Stimulated activated CD4-positive, alpha-beta T cell treated with anti-CD3 and anti-CD28 coated beads, Interleukin-4, amount 100 ng/mL, for 48 hours (primary cell): ENCODE measurements around the gene DIS3L2.
"Not testable (repeated sequence)": the region's sequence is repeated elsewhere in the genome, so short reads cannot be mapped to it uniquely, and the experiment has no call there.

ENCODE experiments used
- DNase-seq, 2 donors: peaks; one replicate each; pipeline ENCODE4 v3.0.0-alpha.2; 2020; ENCODE audit warnings: low read depth in 2 of 2

Gene DIS3L2

GRCh38 chr2:232176587-232176986, 215.1 kb downstream of the DIS3L2 start:
- DNase-seq, result not testable (repeated sequence)

DNA sequence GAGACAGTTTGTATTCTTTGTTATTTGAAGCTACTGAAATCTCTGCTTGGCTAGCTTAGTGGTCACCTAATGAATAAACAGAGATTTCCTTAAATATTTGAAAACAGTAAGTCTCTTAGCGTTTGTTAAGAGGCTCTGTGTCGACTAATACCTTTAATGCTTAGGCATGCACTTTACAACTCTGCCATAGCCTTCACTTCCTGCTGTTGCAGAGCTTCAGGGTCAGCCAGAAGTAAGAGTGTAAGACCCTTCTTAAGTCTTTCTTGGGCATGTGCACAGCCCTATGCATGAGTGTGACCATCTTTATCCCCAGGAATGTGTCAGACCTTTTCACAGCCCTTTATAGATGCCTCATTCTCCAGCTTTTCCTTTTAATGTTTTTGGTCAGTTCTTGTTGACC, 221.8 kb downstream of the DIS3L2 start:
- DNase-seq, result no peak

DNA sequence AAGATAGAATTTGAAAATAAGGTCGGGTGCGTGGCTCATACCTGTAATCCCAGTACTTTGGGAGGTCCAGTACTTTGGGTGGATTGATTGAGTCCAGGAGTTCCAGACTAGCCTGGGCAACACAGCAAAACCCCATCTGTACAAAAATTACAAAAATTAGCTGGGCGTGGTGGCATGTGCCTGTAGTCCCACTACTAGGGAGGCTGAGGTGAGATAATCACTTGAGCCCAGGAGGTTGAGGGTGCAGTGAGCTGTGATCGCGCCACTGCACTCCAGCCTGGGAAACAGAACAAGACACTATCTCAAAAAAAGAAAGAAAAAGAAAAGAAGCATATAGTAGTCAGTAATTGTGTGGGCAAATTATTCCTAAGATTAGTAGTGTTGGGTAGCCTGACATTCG, 222.8 kb downstream of the DIS3L2 start:
- DNase-seq, result no peak

DNA sequence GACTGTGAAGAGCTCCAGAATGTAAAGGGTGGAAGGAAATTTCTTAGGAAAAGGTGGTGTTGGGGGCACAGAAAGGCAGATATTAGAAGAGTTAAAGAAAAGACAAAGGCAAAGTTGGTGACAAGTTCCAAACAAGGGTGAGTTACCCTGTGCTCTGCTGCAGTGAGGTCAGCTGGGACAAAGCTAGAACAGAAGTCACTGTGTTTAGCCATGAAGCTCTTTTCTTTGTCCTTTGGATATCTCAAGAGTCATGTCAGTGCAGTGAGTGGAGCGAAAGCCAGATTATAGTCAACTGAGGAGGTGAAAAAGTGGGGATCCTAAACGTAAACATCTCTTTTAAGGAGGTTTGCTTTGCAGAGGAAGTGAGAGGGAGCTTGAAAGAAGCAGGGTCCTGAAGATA, 229.3 kb downstream of the DIS3L2 start:
- no peak for DNase-seq

DNA sequence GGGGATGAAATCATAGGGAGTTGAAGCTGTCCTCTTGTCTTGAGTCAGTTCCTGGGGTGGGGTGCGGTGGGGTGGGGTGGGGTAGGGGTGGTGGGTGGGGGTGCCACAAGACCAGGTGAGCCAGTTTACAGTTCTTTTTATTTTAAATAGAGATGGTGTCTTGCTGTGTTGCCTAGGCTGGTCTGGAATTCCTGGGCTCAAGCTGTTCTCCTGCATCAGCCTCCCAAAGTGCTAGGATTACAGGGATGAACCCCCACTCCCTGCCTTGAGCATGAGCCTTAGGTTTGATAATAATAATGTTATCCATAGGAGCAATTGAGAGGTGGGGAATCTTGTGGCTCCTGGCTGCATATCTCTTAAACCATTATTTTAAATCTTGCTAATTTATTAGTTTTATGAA, 234.0 kb downstream of the DIS3L2 start:
- DNase-seq, result no peak

DNA sequence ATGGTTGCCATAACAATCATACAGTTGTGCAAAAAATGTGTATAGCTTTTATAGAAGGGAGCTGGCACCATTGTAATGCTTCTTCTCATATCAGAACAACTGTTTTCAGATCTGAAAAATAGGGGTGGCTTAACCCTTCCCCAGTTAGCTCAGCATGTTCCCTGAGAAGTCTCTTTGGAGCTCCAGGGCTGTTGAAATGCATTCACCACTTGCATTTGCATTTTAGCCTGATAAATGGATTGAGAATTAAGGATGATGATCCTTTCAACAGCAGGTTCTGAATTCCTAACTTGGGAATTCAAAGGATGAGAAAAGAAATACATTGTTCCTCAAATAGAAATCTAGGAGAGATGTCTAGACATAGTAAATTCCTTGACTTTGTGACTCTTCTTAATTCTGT, 235.3 kb downstream of the DIS3L2 start:
- DNase-seq, result no peak

- no peak for DNase-seq
Observed at GRCh38 chr2:232200195-232200594, 238.7 kb downstream of the DIS3L2 start.

DNA sequence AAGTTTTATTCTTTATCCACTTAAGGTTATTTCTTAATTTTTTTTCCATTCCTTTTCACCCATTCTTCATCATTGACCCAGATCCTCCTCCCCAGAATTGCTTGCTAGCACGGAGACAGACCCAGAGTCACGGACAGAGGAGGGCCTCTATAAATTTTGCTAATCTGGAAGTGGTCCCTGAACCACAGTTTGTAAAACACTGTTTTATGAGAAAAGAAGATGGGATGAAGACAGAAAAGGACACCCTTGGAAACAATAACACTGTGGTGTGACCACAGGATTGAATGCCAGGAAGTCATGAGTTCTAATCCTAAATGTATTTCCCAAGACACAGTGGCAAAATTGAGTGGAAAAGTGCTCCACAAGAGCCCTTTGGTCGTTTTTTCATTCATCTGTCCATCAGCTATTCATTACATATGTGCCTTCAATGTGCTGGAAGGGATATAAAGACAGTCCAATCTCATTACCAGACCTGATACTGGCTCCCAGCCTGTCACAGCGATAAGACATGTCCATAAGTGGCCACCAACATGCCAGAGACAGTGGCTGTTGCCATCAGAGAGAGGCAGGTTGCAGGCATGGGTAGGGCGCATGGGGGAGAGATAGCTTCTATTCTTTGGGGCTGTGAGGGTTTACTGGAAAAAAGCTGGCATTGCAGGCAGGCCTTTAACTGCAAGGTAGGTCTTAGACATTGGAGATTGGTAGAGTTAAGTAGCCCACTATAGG, 241.8 kb downstream of the DIS3L2 start:
- no peak for DNase-seq

GRCh38 chr2:232203936-232204335, 242.4 kb downstream of the DIS3L2 start:
- DNase-seq, result no peak

DNA sequence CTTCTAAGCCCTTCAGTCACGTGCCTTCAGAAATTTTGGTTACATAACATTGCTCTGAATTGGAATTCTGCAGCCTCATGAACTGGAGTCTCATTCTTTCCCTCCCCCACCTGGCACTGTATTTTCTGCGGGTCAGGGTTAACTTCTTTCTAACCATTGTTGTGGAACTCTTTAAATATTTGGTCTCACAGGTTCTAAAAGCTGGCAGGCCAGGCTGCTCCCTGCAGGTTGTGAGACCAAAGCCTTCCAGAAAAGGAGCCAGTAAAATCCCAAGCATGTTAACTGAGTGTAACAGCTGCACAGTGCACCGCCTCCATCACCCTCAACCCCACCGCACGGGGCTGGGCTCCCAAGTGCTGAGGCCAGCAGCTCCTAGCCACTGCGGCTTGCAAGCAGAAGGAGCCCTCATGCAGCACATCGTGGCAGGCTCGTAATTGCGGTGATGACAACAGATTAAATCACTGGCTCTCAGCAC, 243.0 kb downstream of the DIS3L2 start:
- DNase-seq, result no peak

- DNase-seq, result no peak
Observed at GRCh38 chr2:232207174-232207573, 245.7 kb downstream of the DIS3L2 start.

GRCh38 chr2:232210306-232210705, 248.8 kb downstream of the DIS3L2 start:
- DNase-seq, result no peak

- no peak for DNase-seq
Observed at GRCh38 chr2:232211743-232212686, 250.5 kb downstream of the DIS3L2 start.

- no peak for DNase-seq
Observed at GRCh38 chr2:232213176-232213575, 251.7 kb downstream of the DIS3L2 start.

GRCh38 chr2:232214053-232214452, 252.5 kb downstream of the DIS3L2 start:
- DNase-seq, result no peak

GRCh38 chr2:232216028-232216427, 254.5 kb downstream of the DIS3L2 start:
- no peak for DNase-seq

GRCh38 chr2:232218778-232219495, 257.4 kb downstream of the DIS3L2 start:
- no peak for DNase-seq

- DNase-seq, result no peak
Observed at GRCh38 chr2:232219496-232219870, 258.0 kb downstream of the DIS3L2 start.

DNA sequence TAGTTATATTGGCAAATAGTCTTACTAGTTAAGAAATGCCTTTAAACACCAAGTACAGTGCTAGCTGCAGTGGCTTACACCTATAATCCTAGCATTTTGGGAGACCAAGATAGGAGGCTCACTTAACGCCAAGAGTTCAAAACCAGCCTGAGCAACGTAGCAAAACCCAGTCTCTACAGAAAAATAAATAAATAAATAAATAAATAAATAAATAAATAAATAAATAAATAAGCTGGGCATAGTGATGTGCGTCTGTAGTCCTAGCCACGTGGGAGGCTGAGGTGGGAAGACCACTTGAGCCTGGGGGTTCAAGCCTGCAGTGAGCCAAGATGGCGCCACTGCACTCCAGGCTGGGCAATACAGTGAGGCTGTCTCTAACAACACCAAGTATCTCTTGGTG, 258.4 kb downstream of the DIS3L2 start:
- DNase-seq, result no peak

DNA sequence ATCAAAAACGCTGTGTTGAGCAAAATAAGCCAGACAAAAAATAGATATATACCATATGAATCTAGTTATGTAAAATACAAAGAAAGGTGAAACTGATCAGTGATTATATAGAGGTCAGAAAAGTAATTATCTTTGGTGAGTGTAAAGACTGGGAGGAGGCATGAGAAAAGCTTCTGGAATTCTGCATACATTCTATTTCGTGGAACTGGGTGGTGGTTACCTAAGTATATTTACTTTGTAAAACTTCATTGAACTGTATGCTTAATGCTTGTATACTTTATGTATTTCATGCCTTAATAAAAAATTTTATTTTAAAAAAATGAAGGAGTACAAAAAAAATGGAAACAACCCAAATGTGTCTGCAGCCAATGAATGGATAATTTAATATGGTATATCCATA, 263.9 kb downstream of the DIS3L2 start:
- no peak for DNase-seq

GRCh38 chr2:232225895-232226294, 264.4 kb downstream of the DIS3L2 start:
- no peak for DNase-seq

GRCh38 chr2:232228332-232228731, 266.8 kb downstream of the DIS3L2 start:
- DNase-seq, result no peak
